GM13977 (cell line): ENCODE measurements around the gene AP1S1.

ENCODE experiments used
- DNase-seq: peaks from one replicate; pipeline ENCODE4 v3.0.0; 2012; ENCODE audit warnings: low spot score
- CTCF ChIP-seq: IDR thresholded peaks from 2 replicates; pipeline ENCODE4 v1.5.1; 2012; ENCODE audit warnings: mild to moderate bottlenecking, control low read depth; ENCODE audit not compliant: insufficient read depth; ENCODE audit errors: extremely low read depth, missing control alignments
- in situ Hi-C: fragments of 300-500 bp; cut with MboI; formaldehyde crosslinking; loops from one replicate; pipeline ENCODE4 v1.12.0; 2022; ENCODE audit warnings: low sequenced_read_pairs, low pct_unique_long_range_greater_than_20kb, mixed read lengths, inconsistent platforms; ENCODE audit not compliant: unreplicated experiment

AP1S1 gene

GRCh38 chr7:101205901-101206664 is 51.8 kb downstream of the AP1S1 start:
- TF ChIP-seq CTCF: no peak
- in situ Hi-C loops: no loop called here

GRCh38 chr7:101206665-101207042 is 52.4 kb downstream of the AP1S1 start:
- no peak for TF ChIP-seq CTCF
- in situ Hi-C loops: no loop called here
- DNase-seq: no peak

More at GRCh38 chr7:101205901-101206664, 51.8 kb downstream of the AP1S1 start:
- no peak for DNase-seq

GRCh38 chr7:101207459-101207858 is 53.2 kb downstream of the AP1S1 start:
- no peak for DNase-seq
- no peak for TF ChIP-seq CTCF
- in situ Hi-C loops: no loop called here

- in situ Hi-C loops: no loop called here
Observed at GRCh38 chr7:101208794-101209193, 54.5 kb downstream of the AP1S1 start.

GRCh38 chr7:101210143-101210542 is 55.9 kb downstream of the AP1S1 start:
- no peak for TF ChIP-seq CTCF
- DNase-seq: no peak

More at GRCh38 chr7:101208794-101209193, 54.5 kb downstream of the AP1S1 start:
- no peak for DNase-seq
- no peak for TF ChIP-seq CTCF

More at GRCh38 chr7:101210143-101210542, 55.9 kb downstream of the AP1S1 start:
- in situ Hi-C loops: no loop called here
